ENCODE data around the gene TMC6.
"Not testable (repeated sequence)": the region's sequence is repeated elsewhere in the genome, so short reads cannot be mapped to it uniquely, and the experiment has no call there.

Gene TMC6

DNA sequence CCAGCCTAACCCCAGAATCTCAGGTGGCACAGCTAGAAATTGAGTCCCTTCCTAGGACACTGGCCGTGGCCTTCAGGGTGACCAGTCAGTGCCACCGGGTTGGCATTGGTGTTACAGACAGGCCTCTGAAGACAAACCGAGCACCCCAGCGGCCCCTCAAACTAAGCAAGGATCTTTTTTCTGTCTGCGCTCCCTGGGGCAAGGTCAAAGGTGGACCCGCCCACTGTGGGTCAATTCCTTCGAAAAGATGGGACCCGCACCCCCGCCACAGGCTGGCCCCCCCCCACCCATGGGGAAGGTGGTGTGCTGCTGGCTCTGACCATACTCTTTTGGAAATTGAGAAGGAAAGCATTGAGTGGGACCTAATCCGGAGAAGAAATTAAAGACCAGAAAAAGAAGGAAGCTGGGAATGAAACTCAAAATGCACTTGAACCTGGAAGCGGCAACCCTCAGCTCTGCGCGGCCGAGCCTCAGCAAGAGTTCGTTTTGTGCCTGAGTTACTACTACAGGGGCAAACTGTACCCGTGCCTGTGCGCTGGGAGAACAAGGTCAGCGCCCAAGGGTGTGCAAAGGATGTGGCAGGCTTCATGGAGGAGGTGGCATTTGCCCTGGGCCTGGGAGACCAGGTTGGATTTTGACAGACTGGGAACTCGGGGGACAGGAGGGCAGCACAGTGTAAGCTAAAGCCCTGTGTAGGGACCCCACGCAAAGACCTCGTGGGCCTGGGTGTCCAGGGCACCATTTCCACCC, 20.4 kb downstream of the TMC6 start:
- DNase-seq, result no peak

DNA sequence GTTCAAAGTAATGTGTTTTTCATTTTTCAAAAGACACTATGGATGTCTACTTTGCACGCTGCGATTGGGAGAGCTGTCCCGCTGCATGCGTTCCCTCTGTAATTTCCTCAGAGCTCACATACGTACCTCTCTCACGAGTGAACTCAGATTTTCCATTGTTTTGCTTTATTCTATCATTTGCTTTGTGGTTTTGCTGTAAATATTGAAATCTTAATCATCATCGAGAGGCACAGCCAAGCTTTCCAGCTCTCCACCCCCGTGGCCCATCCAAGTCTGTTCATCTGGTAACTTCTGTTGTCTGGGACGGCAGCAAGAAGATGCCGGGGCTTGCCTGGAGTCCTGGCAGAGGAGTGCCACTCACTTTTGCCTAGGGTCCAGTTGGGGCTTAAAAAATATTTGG, 21.1 kb downstream of the TMC6 start:
- DNase-seq, result no peak

DNA sequence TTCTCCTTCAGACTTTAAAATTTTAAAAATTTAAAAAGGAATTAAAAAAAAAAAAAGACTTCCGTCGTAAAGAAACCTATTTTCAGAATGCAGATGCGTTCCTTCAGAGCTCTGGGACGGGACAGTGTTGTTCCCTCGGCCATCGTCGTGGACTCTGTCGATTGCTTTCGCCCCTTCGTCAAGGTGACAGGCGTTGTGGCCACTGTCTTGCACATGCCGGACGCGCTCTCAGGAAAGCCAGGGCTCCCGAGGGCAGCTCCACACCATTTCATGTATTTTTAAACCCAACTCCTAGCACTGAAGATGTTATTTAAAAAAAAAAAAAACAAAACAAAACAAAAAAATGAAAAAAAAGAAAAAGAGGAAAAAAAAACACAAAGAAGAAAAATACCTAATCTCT, 22.3 kb downstream of the TMC6 start:
- no peak for DNase-seq

DNA sequence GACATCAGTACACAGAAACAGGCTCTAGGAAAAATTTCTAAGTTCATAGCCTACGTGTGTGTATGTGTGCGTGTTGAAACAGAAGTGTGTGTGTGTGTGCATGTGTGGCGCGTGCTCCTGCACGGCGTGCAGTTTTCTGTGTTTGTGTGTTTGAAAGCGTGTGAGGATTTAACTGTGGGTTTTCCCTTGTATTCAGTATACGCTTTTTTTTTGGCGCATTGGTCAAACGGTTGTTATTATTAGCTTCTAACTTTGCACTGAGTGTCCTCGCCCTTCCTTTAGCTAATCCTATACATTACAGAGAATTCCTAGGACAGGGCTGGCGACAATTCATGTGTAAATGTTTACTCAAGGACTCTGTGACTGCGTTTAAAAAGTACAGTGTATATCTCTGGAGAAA, 23.0 kb downstream of the TMC6 start:
- DNase-seq, result no peak

DNA sequence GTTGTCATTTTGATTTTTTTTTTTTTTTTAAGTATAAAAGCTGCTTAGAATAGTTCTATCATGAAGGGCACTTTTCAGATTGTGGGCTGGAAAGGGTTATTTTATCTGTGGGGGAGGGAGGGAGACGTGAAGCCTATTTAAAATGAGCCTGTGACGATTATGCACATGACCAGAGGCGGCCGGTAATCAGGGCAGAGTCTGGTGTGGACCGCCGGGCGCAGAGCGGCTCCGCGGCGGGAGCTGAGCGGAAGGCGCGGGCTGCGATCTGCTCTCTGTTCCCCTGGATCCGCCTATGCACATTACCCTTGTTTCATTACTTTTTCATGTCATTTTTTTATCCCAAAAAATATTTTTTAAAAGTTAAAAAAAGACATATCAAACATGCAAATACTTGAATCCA, 23.5 kb downstream of the TMC6 start:
- DNase-seq, result no peak

DNA sequence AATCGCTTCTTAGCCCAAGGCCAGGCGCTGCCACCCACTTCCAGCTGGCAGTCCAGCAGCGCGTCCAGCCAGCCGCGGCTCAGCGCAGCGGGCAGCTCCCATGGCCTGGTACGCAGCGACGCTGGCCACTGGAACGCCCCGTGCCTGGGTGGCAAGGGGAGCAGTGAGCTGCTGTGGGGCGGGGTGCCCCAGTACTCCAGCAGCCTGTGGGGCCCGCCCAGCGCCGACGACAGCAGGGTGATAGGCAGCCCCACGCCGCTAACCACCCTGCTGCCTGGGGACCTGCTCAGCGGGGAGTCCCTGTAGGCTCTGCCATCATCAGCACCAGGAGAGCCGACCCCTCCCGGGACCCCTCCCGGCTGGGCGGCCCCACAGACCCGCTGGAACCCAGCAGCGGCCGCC, 24.0 kb downstream of the TMC6 start:
- no peak for DNase-seq

DNA sequence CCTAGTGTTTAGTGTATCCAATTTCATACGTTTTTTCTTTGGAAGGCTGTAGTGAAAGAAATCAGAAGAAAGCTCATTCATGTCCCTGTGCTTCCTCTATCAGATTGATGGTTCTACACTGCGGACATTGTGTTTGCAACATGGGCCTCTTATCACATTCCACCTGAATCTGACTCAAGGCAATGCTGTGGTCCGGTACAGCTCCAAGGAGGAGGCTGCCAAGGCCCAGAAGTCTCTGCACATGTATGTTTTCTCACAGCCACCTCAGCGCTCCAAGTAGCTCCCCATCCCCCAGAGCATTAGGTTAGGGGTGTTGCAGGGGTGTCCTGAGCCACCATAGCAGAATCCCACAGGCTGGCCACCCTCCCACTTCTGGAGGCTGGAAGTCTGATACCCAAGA, 25.2 kb downstream of the TMC6 start:
- DNase-seq, result no peak

DNA sequence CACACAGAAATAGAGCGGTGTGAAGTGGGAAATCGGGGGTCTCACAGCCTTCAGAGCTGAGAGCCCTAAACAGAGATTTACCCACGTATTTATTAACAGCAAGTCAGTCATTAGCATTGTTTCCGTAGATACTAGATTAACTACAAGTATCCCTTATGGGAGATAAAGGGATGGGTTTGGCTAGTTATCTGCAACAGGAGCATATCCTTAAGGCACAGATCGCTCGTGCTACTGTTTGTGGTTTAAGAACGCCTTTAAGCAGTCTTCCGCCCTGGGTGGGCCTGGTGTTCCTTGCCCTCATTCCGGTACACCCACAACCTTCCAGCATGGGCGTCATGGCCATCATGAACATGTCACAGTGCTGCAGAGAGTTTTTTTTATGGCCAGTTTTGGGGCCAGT, 27.0 kb downstream of the TMC6 start:
- DNase-seq, result no peak

DNA sequence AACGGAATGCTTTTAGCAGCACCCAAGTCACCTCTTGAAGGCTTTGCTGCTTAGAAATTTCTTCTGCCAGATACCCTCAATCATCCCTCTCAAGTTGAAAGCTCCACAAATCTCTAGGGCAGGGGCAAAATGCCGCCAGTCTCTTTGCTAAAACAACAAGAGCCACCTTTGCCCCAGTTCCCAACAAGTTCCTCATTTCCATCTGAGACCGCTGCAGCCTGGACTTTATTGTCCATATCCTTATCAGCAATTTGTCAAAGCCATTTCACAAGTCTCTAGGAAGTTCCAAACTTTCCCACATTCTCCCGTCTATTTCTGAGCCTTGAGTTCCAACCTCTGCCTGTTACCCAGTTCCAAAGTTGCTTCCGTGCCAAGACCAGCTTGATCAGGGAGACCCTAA, 27.4 kb downstream of the TMC6 start:
- DNase-seq, result no peak

DNA sequence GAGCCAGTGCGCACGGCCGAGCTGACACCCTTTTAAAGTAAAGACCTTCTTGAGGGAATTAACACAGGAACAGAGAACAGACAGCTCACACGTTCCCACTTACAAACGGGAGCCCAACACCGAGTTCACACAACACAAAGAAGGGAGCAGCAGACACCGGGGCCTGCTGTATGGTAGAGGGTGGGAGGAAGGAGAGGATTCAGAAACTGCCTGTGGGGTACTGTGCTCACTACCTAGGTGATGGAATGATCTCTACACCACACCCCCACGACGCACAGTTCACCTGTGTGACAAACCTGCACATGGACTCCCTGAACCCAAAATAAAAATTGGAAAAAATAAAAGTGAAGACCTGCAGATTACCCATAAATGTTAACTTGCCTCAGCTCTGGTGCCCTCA, 32.5 kb downstream of the TMC6 start:
- no peak for DNase-seq

DNA sequence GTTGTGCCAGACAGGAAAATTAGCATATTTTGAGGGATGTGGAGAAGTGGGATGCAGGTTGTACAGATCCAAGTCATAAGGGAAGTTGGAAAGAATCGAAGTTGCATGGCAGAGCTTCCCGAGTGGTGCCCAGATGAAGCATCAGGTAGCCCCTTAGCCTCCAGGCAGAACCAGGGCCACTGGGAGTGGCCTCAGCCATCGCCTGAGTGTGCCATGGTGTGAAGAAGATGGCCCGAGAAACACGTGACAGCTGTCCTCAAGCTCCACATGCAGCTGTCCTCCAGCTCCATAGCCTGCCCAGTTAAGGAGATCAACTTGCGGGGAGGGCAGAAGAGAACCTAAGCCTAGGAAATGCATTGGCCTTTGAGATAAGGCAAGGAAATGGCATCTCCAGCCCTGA, 33.5 kb downstream of the TMC6 start:
- no peak for DNase-seq

DNA sequence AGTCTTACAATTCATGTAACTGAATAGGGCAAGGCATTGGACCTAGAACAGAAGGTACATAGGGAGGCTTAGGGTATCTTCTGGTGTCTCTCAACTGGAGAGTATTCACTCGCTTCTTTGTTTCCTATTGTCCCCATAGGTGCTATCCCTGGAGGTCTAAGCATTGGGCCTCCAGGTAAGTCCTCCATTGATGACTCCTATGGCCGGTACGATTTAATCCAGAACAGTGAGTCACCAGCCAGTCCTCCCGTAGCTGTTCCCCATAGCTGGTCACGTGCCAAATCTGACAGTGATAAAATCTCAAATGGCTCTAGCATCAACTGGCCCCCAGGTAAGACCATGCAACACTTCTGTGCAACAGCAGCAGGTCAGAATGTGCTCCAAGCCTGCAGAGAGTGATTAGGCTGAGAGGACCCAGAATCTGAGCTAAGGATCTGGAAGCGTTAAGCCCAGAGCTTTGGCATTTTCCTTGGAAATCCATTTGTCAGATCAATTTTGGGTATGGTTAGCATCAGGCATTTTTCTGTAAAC, 35.7 kb downstream of the TMC6 start:
- DNase-seq, result no peak

DNA sequence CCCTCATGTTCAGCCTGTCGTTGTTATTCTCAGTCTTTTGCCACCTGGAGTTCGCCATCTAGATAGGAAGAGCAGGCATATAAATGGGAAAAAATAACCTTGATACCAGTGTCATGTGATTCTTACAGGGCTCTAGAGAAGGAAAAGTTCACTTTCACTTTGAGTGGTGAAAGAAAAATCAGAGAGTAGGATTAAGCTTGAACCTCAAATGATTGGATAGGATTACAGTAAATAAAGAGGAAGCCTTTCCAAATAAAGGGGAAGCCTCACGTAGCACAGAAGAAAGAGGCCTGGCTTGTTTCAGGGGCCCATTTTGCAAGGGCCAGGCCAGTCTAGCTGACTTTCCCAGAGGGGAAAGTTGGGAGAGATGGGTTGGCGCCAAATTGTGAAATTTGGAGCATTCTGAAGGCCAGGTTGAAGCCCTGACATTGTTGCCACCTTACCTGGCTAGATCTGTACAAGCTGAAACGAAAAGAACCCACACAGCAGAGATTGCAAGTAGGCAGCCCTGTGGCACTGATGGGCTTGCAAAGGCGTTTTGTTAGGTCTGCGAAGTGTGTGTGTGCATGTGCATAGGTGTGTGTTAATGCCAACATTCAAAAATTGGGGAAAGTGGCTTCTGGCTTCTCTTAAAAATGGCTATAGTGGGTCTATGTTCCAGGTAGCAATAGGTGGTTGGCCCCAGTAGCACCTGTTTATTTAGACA, 38.8 kb downstream of the TMC6 start:
- no peak for DNase-seq

DNA sequence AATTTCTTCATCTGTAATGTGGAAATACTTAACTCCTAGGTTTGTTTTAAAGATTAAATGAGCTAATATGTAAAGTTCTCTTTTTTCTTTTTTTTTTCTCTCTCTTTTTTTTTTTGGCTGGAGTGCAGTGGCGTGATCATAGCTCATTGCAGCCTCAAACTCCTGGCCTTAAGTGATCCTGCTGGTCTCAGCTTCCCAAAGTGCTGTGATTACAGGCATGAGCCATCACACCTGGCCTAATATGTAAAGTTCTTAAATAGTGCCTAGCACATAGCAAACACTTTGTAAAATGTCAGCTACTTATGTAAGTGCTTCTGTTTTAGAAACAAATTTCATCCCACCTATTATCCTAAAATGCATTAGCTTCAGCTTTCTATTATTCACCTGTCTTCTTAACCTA, 40.0 kb downstream of the TMC6 start:
- DNase-seq, result no peak

DNA sequence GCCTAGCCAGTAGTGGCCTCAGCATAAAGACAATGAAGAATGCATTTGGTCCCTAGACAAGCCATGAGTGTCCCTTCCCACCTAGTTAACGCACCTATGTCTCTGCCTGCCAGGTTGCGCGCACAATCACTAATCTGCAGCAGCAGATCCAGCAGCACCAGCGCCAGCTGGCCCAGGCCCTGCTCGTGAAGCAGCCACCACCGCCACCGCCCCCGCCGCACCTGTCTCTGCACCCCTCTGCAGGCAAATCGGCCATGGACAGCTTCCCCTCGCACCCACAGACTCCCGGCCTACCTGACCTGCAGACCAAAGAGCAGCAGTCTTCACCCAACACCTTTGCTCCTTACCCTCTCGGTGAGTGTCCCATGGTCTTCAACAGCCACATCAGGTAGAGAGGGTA, 41.8 kb downstream of the TMC6 start:
- DNase-seq, result no peak

DNA sequence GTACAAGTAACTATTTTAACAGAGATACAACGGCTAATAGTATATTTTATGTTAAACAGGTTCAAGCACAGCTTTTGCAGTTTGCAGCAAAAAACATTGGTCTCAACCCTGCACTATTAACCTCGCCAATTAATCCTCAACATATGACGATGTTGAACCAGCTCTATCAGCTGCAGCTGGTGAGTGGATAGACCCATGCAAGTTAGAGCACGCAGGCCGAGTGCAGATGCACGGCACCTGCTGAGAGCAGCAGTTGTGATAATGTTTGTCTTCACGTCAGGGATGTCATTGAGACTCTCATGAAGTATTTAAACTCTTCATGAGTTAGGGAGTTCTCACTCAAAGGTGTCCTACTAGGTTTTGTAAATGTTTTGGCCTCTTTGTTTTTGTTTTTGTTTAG, 45.6 kb downstream of the TMC6 start:
- no peak for DNase-seq

DNA sequence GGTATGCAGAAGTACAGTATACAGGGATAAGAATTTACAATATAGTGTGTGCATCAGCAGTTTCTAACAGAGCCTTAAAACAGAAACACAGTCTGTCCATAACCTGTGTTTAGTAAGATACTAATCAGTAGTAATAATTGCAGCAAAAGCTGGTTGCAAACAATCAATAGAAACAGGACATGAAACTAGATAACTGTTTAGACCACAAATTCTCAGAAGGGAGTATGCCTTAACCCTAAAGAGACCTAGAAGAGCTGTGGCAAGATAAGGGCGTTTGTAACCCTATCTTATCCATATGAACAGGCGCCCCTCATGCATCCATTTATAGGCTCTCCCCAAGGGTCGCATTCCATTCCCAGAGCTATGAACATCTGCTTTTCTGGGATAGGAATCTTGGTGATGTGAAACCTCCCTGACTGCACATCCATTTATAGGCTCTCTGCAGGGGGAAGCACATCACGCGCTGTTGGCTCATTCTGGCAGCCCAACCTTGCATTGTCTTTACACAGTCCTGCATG, 46.1 kb downstream of the TMC6 start:
- DNase-seq, result not testable (repeated sequence)

DNA sequence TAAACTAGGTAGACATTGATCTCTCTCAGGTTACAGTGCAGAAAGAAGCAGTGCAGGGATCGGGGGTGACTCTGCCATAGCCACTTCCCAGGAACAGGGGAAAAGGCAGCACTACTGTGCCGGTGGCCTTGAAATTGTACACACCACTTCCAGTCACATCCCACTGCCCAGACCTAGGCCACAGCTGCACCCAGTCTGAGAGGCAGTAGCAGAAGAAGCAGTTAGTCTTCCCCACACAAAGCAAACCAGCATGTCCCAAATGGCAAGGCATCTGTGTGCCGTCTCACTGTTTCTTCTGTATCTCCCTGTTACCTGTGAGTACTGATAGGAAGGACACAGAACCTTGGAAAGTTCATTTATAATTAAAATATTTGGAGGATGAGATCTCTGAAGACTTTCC, 47.0 kb downstream of the TMC6 start:
- DNase-seq, result no peak

DNA sequence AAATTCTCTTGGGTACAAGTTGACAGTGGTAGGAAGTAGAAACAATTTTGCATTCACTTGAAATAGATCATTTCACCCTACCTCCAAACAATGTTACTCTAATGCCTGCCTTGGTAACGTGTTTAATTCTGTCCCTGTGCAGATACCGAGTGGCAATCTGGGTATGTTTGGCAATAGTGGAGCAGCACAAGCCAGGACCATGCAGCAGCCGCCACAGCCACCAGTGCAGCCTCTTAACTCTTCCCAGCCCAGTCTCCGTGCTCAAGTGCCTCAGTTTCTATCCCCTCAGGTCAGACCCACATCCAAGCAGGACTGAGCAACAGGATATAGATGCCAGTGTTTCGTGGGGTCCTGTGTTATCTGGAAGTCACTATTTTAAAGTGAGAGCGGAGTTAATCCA, 49.3 kb downstream of the TMC6 start:
- DNase-seq, result no peak

DNA sequence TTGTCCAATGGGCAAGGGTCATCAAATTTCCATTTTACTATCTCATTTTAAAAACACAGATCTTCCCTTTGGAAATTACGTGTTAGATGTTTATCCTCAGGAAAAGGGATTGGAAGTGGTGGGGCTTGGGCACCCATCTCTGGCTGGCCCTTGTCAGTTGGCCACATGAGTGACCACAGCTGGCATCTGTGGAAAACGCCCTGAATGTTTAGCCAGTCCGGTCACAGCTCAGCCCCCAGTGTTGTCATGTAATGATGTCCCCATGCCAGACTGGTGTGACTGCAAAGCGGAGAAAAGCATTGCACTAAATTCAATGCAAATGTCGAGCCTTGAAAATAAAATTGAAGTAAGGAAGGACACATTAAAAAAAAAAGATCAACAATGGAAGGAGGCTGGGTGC, 53.0 kb downstream of the TMC6 start:
- no peak for DNase-seq

DNA sequence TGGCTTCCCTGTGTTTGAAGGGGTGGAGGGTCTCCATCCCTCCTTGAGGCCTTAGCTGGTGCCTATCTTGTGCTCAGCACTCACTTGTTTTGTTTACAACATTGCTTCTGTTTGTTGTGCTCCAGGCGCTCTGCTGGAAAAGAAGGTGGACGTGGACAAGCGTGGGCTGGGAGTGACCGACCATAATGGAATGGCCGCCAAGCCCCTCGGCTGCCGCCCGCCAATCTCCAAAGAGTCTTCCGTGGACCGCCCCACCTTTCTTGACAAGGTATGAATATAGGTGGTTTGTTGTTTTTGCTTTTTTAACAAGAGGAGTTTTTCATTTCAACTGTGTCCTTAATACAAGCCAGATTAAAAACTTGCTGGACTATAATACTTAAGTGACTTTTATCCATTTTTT, 53.5 kb downstream of the TMC6 start:
- no peak for DNase-seq

DNA sequence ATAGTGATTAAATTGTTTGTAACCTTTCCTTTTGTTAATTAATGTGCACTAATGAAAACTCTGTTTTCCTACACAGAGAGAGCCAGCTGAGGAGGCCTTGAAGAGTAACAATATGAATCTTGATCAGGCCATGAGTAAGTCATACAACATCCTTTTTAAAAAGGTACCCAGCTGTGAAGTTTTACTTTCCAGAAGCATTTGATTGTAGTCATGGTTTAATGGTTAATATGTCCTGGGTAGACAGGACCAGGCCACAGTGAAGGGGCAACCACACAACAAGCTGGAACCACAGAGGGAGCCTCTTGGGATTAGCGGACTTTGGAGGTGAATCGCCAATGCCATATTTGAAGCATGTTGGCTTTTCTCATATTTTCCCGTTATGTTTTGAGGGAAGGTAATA, 55.6 kb downstream of the TMC6 start:
- no peak for DNase-seq

DNA sequence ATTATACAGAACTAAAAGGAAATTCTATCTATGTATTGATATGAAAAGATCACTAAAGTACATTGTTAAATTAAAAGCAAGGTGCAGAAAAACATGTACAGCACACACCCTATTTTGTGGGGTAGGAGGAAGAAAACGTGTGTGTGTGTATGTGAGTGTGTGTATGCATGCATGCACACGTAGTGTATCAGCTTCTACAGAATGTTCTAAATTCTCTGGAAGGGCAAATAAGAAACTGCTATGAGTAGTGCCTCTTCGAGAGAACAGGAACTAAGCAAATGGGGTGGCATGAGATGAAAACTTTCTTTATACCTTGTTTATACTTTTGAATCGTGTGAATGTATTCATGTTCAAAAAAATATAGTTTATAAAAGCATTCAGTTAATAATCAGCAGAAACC, 58.9 kb downstream of the TMC6 start:
- DNase-seq, result no peak

DNA sequence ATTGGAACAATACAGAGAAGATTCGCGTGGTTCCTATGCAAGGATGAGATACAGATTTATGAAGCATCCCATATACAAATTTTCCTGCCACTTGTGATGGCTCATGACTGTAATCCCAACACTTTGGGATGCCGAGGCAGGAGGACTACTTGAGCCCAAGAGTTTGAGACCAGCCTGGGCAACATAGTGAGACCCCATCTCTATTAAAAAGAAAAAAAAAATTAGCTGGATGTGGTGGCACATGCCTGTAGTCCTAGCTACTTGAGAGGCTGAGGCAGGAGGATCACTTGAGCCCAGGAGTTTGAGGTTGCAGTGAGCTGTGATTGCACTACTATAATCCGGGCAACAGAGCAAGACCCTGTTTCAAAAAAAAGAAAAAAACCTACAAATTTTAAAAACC, 61.6 kb downstream of the TMC6 start:
- not testable (repeated sequence) for DNase-seq

DNA sequence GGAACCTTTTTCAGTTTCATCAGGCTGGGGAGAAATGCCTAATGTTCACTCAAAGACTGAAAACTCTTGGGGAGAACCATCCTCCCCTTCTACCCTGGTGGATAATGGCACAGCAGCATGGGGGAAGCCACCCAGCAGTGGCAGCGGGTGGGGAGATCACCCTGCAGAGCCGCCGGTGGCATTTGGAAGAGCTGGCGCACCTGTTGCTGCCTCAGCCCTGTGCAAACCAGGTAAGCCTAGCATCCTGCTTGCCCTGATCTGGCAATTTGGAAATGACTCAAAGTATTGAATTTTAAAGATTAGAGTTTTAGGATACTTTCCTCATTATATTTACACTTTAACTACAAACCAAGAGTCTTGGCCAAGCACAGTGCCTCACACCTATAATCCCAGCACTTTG, 63.8 kb downstream of the TMC6 start:
- DNase-seq, result no peak

Measured in NCI-H1048 (cell line).